SU-DHL-6 (cell line): ENCODE measurements around the gene ZDHHC7.
A peak's percentile ranks its signal among the peaks of the same experiment; 100 is the strongest.

ENCODE experiments used
- H2AFZ ChIP-seq: fragments of 200-600 bp; sonication (generic); 2 replicates; pipeline ENCODE4 v1.6.1; 2014; ENCODE audit warnings: low read depth, mild to moderate bottlenecking, moderate library complexity, mixed read lengths, antibody characterized with exemption, low read length; ENCODE audit not compliant: severe bottlenecking
- H3F3A ChIP-seq: fragments of 200-600 bp; shearing (Covaris generic); 2 replicates; pipeline ENCODE4 v1.6.0; 2016; ENCODE audit warnings: antibody characterized with exemption, mild to moderate bottlenecking; ENCODE audit not compliant: insufficient read depth
- H3K27ac ChIP-seq: fragments of 200-600 bp; sonication (generic); 2 replicates; pipeline ENCODE4 v1.5.1; 2016; ENCODE audit warnings: low read depth, mild to moderate bottlenecking, low read length, moderate library complexity, mixed read lengths
- H3K27me3 ChIP-seq: fragments of 200-600 bp; sonication (generic), shearing (Covaris generic); 2 replicates; pipeline ENCODE4 v1.6.0; 2014; ENCODE audit warnings: mild to moderate bottlenecking, low read length
- H3K36me3 ChIP-seq: fragments of 200-600 bp; sonication (generic); 2 replicates; pipeline ENCODE4 v1.6.1; 2014; ENCODE audit warnings: mild to moderate bottlenecking, low read length, mixed read lengths
- H3K4me2 ChIP-seq: fragments of 300-600, 200-600 bp; shearing (Covaris generic), sonication (generic); 2 replicates; pipeline ENCODE4 v1.6.0; 2014; ENCODE audit warnings: low read length, low read depth, mild to moderate bottlenecking; ENCODE audit not compliant: poor library complexity, severe bottlenecking
- H3K4me3 ChIP-seq: fragments of 200-600 bp; sonication (generic); 2 replicates; pipeline ENCODE4 v1.5.1; 2014; ENCODE audit warnings: antibody characterized with exemption, low read length, mild to moderate bottlenecking, mixed read lengths; ENCODE audit not compliant: insufficient read depth, poor library complexity, severe bottlenecking
- H3K79me2 ChIP-seq: fragments of 200-600 bp; sonication (generic); 2 replicates; pipeline ENCODE4 v1.6.1; 2014; ENCODE audit warnings: mild to moderate bottlenecking, low read length, moderate library complexity; ENCODE audit not compliant: insufficient read depth
- H3K9ac ChIP-seq: fragments of 200-600 bp; sonication (generic); 2 replicates; pipeline ENCODE4 v1.7.0; 2014; ENCODE audit warnings: mild to moderate bottlenecking, low read length
- H3K9me2 ChIP-seq: fragments of 200-600 bp; sonication (generic); replicated peaks from 2 replicates; pipeline ENCODE4 v1.6.1; 2014; ENCODE audit warnings: low read length; ENCODE audit not compliant: insufficient read depth
- H3K9me3 ChIP-seq: fragments of 200-600 bp; sonication (generic); 2 replicates; pipeline ENCODE4 v1.6.1; 2014; ENCODE audit warnings: low read length, mixed read lengths; ENCODE audit not compliant: insufficient read depth
- H4K20me1 ChIP-seq: fragments of 200-600 bp; sonication (generic); 2 replicates; pipeline ENCODE4 v1.6.1; 2014; ENCODE audit warnings: low read depth, mild to moderate bottlenecking, antibody characterized with exemption, low read length, moderate library complexity, mixed read lengths
- EZH2phosphoT487 ChIP-seq: fragments of 200-600 bp; sonication (generic), shearing (Covaris generic); conservative IDR thresholded peaks from 2 replicates; pipeline ENCODE4 v1.6.1; 2018; ENCODE audit warnings: mild to moderate bottlenecking, antibody characterized with exemption, low read length, moderate library complexity, mixed read lengths
- TF ChIP-seq, protein P1 (sequence below): fragments of 200-600 bp; sonication (generic); IDR thresholded peaks from one replicate; pipeline ENCODE4 v1.5.1; 2017; ENCODE audit warnings: antibody characterized with exemption, mild to moderate bottlenecking, low read length, moderate library complexity; ENCODE audit not compliant: insufficient read depth, poor library complexity, severe bottlenecking

Gene ZDHHC7

GRCh38 chr16:85029981-85030401, 18.7 kb upstream of the ZDHHC7 start:
- Histone ChIP-seq H3K27ac (no peak overlapping the region), H3K9me3 (no peaks in the 10 kb centered on the region), H3F3A (no peaks in the 10 kb centered on the region), H3K9me2 (no peaks in the 10 kb centered on the region), H3K4me3 (no peak overlapping the region), H3K79me2 (no peaks in the 10 kb centered on the region), H2AFZ (no peak overlapping the region), H3K4me2 (no peak overlapping the region), H4K20me1 (no peaks in the 10 kb centered on the region), H3K36me3 (no peaks in the 10 kb centered on the region), H3K27me3 (no peaks in the 10 kb centered on the region), H3K9ac (no peak overlapping the region)
- TF ChIP-seq, protein P1, sequence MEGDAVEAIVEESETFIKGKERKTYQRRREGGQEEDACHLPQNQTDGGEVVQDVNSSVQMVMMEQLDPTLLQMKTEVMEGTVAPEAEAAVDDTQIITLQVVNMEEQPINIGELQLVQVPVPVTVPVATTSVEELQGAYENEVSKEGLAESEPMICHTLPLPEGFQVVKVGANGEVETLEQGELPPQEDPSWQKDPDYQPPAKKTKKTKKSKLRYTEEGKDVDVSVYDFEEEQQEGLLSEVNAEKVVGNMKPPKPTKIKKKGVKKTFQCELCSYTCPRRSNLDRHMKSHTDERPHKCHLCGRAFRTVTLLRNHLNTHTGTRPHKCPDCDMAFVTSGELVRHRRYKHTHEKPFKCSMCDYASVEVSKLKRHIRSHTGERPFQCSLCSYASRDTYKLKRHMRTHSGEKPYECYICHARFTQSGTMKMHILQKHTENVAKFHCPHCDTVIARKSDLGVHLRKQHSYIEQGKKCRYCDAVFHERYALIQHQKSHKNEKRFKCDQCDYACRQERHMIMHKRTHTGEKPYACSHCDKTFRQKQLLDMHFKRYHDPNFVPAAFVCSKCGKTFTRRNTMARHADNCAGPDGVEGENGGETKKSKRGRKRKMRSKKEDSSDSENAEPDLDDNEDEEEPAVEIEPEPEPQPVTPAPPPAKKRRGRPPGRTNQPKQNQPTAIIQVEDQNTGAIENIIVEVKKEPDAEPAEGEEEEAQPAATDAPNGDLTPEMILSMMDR: no peak
- TF ChIP-seq EZH2phosphoT487: no peak

GRCh38 chr16:85029408-85029784, 18.1 kb upstream of the ZDHHC7 start:
- Histone ChIP-seq H3K27ac (no peak overlapping the region), H3K79me2 (no peaks in the 10 kb centered on the region), H3K4me3 (no peak overlapping the region), H3K9me3 (no peaks in the 10 kb centered on the region), H3K36me3 (no peaks in the 10 kb centered on the region), H2AFZ (no peak overlapping the region), H3K9ac (no peak overlapping the region), H3F3A (no peaks in the 10 kb centered on the region), H3K27me3 (no peaks in the 10 kb centered on the region), H4K20me1 (no peaks in the 10 kb centered on the region), H3K9me2 (no peaks in the 10 kb centered on the region), H3K4me2 (no peak overlapping the region)
- no peak for TF ChIP-seq EZH2phosphoT487
- TF ChIP-seq, protein P1: no peak

DNA sequence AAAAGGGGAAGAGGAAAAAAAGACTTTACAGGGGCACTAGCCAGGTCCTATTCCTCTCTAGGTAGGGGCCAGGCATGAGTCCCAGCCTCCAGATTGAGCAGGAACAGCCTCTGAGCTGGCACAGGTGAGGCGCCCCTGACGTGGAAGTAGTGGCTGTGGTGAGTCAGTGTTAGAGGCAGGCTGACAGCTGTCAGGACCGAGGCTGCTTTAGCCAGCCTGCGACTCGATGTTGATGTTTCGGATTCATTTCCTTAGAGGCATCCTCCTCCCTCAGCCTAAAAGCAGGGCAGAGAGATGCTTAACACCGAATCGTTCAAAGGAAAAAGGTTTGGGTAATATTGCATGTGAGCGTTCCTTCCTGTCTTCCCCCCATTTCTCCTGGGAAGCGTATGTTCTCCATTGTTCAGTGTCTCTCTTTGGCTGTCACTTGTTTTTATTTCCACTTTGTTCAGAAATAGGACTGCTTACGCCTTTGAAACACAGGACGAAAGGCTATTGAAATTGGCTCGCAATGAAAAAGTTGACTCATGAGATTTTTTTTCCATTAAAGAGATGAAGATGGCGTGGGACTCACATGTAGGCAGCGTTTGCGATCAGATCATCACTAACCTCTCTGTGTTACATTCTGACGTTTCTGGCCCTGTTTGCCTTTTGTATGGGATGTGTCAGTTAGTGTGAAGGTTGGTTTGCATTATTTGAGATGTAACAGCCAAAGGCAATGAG, 17.5 kb upstream of the ZDHHC7 start:
- TF ChIP-seq, protein P1: no peak
- TF ChIP-seq EZH2phosphoT487: no peak
- Histone ChIP-seq H3K4me2 (peak overlapping the region; percentile 56), H3K9me2 (no peaks in the 10 kb centered on the region), H3K9ac (0 out of 2 replicates have a peak overlapping the region, but pooled peaks have one; percentile 80), H3K27me3 (no peaks in the 10 kb centered on the region), H4K20me1 (no peaks in the 10 kb centered on the region), H3K36me3 (no peaks in the 10 kb centered on the region), H3K4me3 (no peak overlapping the region), H2AFZ (no peak overlapping the region), H3F3A (no peaks in the 10 kb centered on the region), H3K9me3 (no peaks in the 10 kb centered on the region), H3K79me2 (no peaks in the 10 kb centered on the region), H3K27ac (no peak overlapping the region)
